ENCODE measurements around the gene GRHL1. TPM values are rescaled to one million over a fixed set of nuclear protein-coding genes. Genes with fewer than 3 reads are reported as not detected.

The GRHL1 gene
- total RNA-seq, 3 donors from 2014 or later, result 0.41 to 2.0 (median 1.9) TPM

DNA sequence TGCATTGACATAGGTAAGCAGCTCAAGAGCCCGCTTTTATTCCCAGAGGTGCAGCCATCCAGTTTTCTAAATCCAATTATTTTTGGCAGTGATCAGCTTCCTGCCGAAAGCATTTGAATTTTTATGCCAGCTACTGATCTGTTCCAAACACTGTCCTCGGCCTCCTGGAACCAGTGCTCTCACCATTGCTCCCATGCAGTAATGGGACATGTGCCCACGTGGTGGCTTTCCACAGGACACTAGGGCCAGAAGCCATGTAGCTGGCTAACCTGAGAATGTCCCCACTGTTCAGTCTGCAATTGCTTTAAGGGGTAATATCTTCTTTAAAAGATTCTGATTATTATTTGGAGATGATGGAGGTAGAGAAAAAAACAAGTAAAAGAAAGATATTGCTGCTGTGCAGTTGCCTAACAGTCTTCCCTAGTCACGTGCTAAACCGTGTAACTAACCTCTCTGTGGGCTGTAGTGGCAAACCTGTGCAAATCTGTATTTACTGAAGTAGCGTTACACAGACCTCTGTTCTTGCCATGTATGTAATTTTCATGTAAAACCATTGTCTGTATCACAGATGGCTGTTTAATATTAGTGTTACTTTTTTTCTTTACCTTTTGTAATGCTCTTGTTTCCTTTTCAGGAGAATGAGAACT, 13.0 kb downstream of the GRHL1 start:
- Histone ChIP-seq H3K4me3 (no peak overlapping the region), H3K36me3 (ENCODE audit: low read depth) (no peaks in the 10 kb centered on the region), H3K4me1 (ENCODE audit: low read depth) (no peaks in the 10 kb centered on the region), H3K9me3 (no peaks in the 10 kb centered on the region)
- ATAC-seq, result no peak
- intact Hi-C loops (cut with DNase I, micrococcal nuclease), result no loop called here
- no peak for DNase-seq
- TF ChIP-seq, protein P1, sequence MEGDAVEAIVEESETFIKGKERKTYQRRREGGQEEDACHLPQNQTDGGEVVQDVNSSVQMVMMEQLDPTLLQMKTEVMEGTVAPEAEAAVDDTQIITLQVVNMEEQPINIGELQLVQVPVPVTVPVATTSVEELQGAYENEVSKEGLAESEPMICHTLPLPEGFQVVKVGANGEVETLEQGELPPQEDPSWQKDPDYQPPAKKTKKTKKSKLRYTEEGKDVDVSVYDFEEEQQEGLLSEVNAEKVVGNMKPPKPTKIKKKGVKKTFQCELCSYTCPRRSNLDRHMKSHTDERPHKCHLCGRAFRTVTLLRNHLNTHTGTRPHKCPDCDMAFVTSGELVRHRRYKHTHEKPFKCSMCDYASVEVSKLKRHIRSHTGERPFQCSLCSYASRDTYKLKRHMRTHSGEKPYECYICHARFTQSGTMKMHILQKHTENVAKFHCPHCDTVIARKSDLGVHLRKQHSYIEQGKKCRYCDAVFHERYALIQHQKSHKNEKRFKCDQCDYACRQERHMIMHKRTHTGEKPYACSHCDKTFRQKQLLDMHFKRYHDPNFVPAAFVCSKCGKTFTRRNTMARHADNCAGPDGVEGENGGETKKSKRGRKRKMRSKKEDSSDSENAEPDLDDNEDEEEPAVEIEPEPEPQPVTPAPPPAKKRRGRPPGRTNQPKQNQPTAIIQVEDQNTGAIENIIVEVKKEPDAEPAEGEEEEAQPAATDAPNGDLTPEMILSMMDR (IDR thresholded peaks at IDR 0.05), result no peak

DNA sequence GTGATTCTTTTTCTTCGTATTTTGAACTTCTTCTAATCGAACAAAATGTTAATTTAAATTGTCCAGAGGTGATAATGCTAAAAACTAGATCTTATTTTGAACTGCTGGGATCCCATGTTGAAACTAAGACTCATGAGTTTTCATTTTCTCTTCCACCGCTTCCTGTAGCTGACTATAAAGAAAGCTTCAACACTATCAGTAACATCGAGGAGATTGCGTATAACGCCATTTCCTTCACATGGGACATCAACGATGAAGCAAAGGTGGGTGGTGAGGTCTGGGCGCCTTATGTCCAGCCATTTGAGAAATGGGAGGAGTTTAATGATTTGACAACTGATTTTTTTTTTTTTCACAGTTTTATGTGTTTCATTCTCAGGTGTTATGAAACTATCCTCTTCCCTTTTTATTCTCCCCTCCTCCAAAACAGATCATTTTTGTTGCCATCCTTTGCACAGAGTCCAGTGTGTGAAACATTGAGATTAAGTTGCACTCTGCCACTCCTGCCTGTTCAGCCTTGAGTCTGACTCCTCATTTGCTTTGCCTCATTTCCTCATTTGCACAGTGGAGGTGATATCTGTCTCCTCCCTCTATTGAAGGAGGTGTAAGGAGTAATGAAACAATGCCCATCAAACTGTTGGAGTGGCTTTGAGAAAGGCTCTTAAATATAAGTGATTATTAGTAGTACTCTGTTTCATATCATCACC, 13.8 kb downstream of the GRHL1 start:
- DNase-seq, result no peak
- no peak overlapping the region for H3K4me3 ChIP-seq
- intact Hi-C loops (cut with DNase I, micrococcal nuclease), result no loop called here
- H3K36me3 ChIP-seq (ENCODE audit: low read depth), result no peaks in the 10 kb centered on the region
- TF ChIP-seq, protein P1 (IDR thresholded peaks at IDR 0.05), result no peak
- ATAC-seq, result no peak
- H3K9me3 ChIP-seq, result no peaks in the 10 kb centered on the region
- H3K4me1 ChIP-seq (ENCODE audit: low read depth), result no peaks in the 10 kb centered on the region

DNA sequence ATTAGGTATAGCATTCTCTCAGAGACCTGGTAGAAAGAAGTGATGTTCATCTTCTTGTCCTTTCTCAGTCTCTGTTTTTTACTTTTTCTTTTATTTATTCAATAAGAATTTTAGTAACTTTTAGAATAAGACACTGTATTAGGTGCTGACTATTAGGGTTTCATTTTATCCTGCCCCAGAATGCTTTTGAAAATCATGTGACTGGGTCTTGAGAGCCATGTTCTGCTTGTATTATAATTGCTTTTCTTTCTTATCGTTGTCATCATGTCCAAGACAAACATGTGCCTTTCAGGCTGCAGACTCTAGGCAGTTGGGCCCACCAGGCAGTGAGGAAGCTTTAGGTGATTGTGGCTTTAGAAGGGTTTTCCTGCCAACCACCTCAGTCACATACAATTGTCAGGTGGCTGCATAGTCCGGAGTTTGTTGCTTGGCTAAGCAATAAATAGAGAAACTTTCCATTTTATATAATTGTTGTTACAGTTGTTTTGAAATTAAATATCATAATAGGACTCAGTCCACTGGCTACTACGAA, 15.1 kb downstream of the GRHL1 start:
- TF ChIP-seq, protein P1 (IDR thresholded peaks at IDR 0.05), result no peak
- no peaks in the 10 kb centered on the region for H3K36me3 ChIP-seq (ENCODE audit: low read depth)
- no peak for ATAC-seq
- no peak for DNase-seq
- no peaks in the 10 kb centered on the region for H3K4me1 ChIP-seq (ENCODE audit: low read depth)
- intact Hi-C loops (cut with DNase I, micrococcal nuclease), result no loop called here
- H3K9me3 ChIP-seq, result no peaks in the 10 kb centered on the region
- H3K4me3 ChIP-seq, result no peak overlapping the region

DNA sequence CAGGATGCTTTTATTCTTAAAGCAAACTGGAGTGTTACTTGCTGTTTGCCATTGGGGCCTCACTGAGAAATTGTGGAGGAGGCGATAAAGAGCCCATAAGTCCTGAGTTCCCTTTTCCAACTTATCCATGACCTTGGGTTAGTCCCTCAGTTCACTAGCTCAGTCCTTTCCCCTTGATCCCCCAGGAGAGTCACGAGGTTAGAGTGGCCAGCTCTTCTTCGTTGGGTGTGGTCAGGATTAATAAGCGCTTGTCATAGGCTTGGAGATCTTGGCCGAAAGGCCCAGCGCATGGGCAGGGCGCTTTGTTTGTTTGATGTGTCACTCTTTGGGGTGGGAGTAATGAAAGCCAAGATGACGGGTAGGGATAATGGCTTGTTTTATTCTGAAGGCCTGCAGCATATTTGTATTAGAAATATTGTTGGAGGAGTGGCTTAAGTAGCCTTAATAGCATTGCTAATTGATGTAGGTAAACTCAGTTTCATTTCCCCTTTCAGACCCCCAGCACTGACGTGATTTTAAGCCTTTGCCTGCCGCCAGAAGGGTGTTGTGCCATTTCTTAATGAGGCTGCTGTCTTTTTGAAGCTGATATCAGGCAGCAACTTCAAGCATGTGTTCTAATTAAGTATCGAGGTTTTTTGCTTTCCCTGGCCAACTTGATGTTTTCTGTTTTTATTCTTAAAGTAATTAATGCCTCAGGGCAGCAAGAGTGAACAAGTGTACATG, 15.7 kb downstream of the GRHL1 start:
- DNase-seq, result no peak
- Histone ChIP-seq H3K4me1 (ENCODE audit: low read depth) (no peaks in the 10 kb centered on the region), H3K36me3 (ENCODE audit: low read depth) (no peaks in the 10 kb centered on the region), H3K9me3 (no peaks in the 10 kb centered on the region), H3K4me3 (no peak overlapping the region)
- TF ChIP-seq, protein P1 (IDR thresholded peaks at IDR 0.05), result no peak
- ATAC-seq, result no peak
- intact Hi-C loops (cut with DNase I, micrococcal nuclease), result no loop called here

DNA sequence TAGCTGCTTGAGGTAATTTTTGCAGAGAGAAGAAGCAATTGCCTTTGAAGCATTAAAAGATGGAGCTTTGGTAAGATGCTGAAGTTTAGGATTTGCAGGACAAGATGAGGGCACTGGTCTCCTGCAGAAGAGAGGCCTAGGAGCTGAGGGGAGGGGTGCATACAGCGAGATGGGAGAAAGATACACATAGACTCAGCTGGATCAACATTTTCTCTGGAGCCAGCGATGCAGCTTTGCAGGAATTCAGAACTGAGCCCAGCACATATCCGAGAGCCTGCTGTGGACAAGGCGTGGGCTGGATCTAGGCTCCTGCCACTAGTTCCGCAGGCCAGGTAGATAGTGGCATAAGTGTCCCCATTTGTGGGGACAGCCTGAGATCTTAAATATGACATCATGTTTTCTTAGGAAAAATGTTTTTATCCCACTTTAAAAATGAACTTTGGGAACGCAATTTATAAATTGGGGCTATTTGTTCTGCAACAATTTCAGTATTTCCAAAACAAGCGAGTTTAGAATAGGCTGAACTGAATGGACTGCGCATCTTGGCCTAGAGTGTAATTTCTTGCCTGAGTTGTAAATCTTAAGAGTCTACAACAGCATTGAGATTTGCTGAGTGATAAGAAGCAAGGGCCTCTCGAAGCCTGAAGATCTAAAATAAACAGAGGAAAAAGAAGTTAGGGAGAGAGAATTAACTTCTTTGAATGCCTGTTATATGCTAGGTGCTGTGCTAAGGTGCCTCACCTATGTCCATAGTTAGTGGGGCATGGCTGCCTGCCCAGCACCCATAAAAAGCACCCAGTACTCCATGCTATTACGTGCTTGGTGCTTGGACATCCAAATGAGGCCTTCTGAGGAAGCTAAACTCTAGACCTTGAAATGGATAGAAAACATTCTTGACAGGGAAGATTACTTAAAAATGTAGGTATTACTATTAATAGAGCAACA, 17.3 kb downstream of the GRHL1 start:
- intact Hi-C loops (cut with DNase I, micrococcal nuclease), result no loop called here
- Histone ChIP-seq H3K4me3 (no peak overlapping the region), H3K4me1 (ENCODE audit: low read depth) (no peaks in the 10 kb centered on the region), H3K36me3 (ENCODE audit: low read depth) (no peaks in the 10 kb centered on the region), H3K9me3 (no peaks in the 10 kb centered on the region)
- DNase-seq, result peak in 1 of 3 donors; percentile 32
- TF ChIP-seq, protein P1 (IDR thresholded peaks at IDR 0.05), result no peak
- peak; percentile 24 for ATAC-seq

All from mucosa of descending colon (tissue), 3 donors.